ENCODE data around the gene RNF169. TPM values are rescaled to one million over a fixed set of nuclear protein-coding genes. Genes with fewer than 3 reads are reported as not detected.

RNF169 gene
- total and polyA plus RNA-seq, 2 of the 8 experiments (the other 6 are each of a cell fraction or from before 2014, with no cell fraction given), result 3.6 to 12.5 TPM

DNA sequence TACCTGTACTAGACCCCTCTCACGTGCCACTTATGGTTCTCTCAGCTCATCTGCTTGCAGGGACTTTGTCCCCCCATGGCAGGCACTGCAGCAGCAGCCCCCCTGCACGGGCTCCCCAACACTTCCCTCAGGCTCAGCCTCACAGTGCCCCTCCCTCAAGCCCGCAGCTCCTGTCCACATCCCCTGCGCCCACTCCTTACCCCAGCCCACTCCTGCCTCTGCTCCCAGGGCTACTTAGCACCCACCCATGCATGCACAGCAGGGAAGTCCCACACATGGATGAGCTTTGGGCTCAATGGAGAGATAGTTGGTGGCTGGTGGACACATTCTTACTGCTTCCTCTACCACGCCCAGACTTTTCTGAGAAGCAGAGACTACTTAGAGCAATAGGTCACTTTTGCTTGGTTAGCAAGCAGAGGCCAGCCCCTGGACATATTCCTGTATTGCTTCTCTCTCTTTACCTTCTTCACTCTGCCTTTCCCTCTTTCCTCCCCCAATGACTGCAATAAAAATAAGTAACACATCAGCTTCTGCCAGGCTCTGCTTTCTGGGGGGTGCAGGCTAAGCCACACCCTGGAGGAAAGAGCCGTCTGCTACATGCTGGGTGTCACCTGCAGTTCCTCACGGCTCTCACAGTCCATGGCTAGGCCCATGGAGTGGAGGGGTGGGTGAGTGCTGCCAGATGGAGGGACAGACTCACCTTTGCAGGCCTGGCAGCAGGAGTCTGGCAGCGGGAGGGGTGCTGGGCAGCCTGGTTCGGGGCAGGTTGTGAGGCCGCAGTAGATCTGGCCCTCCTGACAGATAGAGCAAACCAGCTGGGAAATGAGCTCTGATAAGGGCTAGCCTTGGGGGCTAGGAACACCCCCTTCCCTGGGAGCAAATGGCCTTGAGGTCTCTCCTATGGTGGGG is 40.8 kb upstream of the RNF169 start (continued):
- no peak for TF ChIP-seq TCF12 (IDR thresholded peaks at IDR 0.05; ENCODE audit: low read depth, low read length)

All from H1 (cell line).